ENCODE data around the gene AKAP13.

AKAP13 gene

GRCh38 chr15:85541744-85542143 lies 161.3 kb downstream of the AKAP13 start:
- H3K27ac Mint-ChIP-seq = no peak overlapping the region

GRCh38 chr15:85542488-85542887 lies 162.1 kb downstream of the AKAP13 start:
- Mint-ChIP-seq H3K4me1 (peaks cover 14% of the 10 kb centered on the region), H3K27ac (no peak overlapping the region), H3K9me3 (no peaks in the 10 kb centered on the region)

More at GRCh38 chr15:85541744-85542143, 161.3 kb downstream of the AKAP13 start:
- peaks cover 37% of the 10 kb centered on the region for H3K36me3 Mint-ChIP-seq (ENCODE audit: low read depth)
- H3K9me3 Mint-ChIP-seq = no peaks in the 10 kb centered on the region
- H3K4me1 Mint-ChIP-seq = peaks cover 14% of the 10 kb centered on the region
- H3K27me3 Mint-ChIP-seq (ENCODE audit: low read depth) = no peaks in the 10 kb centered on the region
- no peak overlapping the region for H3K4me3 Mint-ChIP-seq
- TF ChIP-seq CTCF (IDR thresholded peaks at IDR 0.05; ENCODE audit: unreplicated experiment in 3 of 3) = no peak

GRCh38 chr15:85542895-85543331 lies 162.5 kb downstream of the AKAP13 start:
- Mint-ChIP-seq H3K27ac (no peak overlapping the region), H3K36me3 (ENCODE audit: low read depth) (peaks cover 39% of the 10 kb centered on the region), H3K9me3 (no peaks in the 10 kb centered on the region), H3K4me1 (peaks cover 14% of the 10 kb centered on the region), H3K4me3 (no peak overlapping the region), H3K27me3 (ENCODE audit: low read depth) (no peaks in the 10 kb centered on the region)
- TF ChIP-seq CTCF (IDR thresholded peaks at IDR 0.05; ENCODE audit: unreplicated experiment in 3 of 3) = no peak

More at GRCh38 chr15:85542488-85542887, 162.1 kb downstream of the AKAP13 start:
- TF ChIP-seq CTCF (IDR thresholded peaks at IDR 0.05; ENCODE audit: unreplicated experiment in 3 of 3) = no peak
- no peaks in the 10 kb centered on the region for H3K27me3 Mint-ChIP-seq (ENCODE audit: low read depth)
- peaks cover 40% of the 10 kb centered on the region for H3K36me3 Mint-ChIP-seq (ENCODE audit: low read depth)
- H3K4me3 Mint-ChIP-seq = no peak overlapping the region

- Mint-ChIP-seq H3K27me3 (ENCODE audit: low read depth) (no peaks in the 10 kb centered on the region), H3K27ac (peak overlapping the region in 2 of 3 experiments; percentile 7 to 16), H3K4me1 (peaks cover 14% of the 10 kb centered on the region), H3K9me3 (no peaks in the 10 kb centered on the region), H3K4me3 (no peak overlapping the region), H3K36me3 (ENCODE audit: low read depth) (peaks cover 36% of the 10 kb centered on the region)
- TF ChIP-seq CTCF (IDR thresholded peaks at IDR 0.05; ENCODE audit: unreplicated experiment in 3 of 3) = no peak
Observed at GRCh38 chr15:85543741-85544155, 163.3 kb downstream of the AKAP13 start.

GRCh38 chr15:85545185-85545584 lies 164.8 kb downstream of the AKAP13 start:
- Mint-ChIP-seq H3K27ac (no peak overlapping the region), H3K4me1 (peaks cover 21% of the 10 kb centered on the region), H3K4me3 (no peak overlapping the region), H3K9me3 (no peaks in the 10 kb centered on the region), H3K27me3 (ENCODE audit: low read depth) (no peaks in the 10 kb centered on the region), H3K36me3 (ENCODE audit: low read depth) (peaks cover 30% of the 10 kb centered on the region)
- no peak for TF ChIP-seq CTCF (IDR thresholded peaks at IDR 0.05; ENCODE audit: unreplicated experiment in 3 of 3)

- TF ChIP-seq CTCF (IDR thresholded peaks at IDR 0.05; ENCODE audit: unreplicated experiment in 3 of 3) = no peak
- Mint-ChIP-seq H3K36me3 (ENCODE audit: low read depth) (peaks cover 34% of the 10 kb centered on the region), H3K4me1 (peaks cover 21% of the 10 kb centered on the region), H3K9me3 (no peaks in the 10 kb centered on the region), H3K4me3 (no peak overlapping the region), H3K27me3 (ENCODE audit: low read depth) (no peaks in the 10 kb centered on the region), H3K27ac (no peak overlapping the region)
Observed at GRCh38 chr15:85545752-85546151, 165.3 kb downstream of the AKAP13 start.
